Activated T-cell treated with anti-CD3 and anti-CD28 coated beads for 24 hours (primary cell): ENCODE data around the gene MEGF11.
"Not testable (repeated sequence)": the region's sequence is repeated elsewhere in the genome, so short reads cannot be mapped to it uniquely, and the experiment has no call there.

Experiments
- DNase-seq: peaks from one replicate; pipeline ENCODE4 v3.0.0-alpha.2; 2020; ENCODE audit warnings: low read depth

MEGF11 gene

GRCh38 chr15:66027268-66027805 is 226.2 kb downstream of the MEGF11 start:
- DNase-seq: no peak

GRCh38 chr15:66025972-66026371 is 227.6 kb downstream of the MEGF11 start:
- DNase-seq: no peak

DNA sequence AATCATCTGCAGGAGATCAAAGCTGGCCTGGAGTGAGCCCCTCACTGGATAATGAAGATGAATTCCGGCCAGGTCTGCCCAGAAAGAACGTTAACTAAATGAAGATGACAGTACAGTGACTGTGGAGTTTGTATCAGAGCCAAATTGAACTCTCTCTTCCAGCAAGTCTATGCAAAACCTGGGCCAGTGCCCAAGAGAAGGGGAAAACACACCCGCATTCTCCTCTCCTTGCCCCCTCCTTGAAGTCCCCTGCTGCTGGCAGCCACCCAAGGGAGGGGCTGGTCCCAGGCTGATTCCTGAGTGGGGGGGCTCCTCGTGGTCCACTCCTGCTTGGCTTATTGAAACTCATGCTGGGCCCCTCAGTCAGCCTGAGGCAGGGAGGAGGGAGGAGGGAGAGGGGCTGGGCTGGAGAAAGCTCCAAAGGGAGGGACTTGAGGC is 228.5 kb downstream of the MEGF11 start:
- no peak for DNase-seq

GRCh38 chr15:66024116-66024515 is 229.4 kb downstream of the MEGF11 start:
- DNase-seq: no peak

GRCh38 chr15:66023311-66023972 is 230.1 kb downstream of the MEGF11 start:
- no peak for DNase-seq

- DNase-seq: no peak
Observed at GRCh38 chr15:66022163-66022525, 231.4 kb downstream of the MEGF11 start.

GRCh38 chr15:66021496-66022162 is 231.9 kb downstream of the MEGF11 start:
- DNase-seq: no peak

DNA sequence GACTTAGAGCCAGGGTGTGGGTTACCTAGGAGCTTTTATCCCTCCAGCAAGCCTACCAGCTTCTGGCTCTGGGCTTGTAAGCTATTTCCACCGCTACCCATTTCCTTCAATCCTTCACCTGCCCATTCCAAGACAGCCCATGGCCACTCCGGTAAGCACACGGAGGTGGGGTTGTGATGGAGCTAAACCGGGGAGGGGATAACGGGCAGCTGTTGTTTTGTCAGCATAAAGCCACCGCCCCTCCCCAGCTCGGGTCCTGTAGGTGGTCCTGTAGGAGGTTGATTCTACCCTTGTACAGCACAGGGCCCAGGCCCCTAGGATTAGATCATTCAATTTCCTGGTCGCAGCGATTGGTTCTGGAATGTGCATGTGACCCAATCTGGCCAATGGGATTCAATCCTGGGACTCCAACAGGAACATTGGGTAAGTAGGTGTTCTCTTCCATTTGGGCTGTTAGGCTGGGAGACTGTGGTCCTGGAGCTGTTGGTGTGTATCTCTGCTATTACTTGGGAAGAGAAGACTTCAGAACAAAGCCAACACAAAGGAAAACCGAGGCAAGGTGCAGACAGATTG is 233.6 kb downstream of the MEGF11 start:
- DNase-seq: no peak

DNA sequence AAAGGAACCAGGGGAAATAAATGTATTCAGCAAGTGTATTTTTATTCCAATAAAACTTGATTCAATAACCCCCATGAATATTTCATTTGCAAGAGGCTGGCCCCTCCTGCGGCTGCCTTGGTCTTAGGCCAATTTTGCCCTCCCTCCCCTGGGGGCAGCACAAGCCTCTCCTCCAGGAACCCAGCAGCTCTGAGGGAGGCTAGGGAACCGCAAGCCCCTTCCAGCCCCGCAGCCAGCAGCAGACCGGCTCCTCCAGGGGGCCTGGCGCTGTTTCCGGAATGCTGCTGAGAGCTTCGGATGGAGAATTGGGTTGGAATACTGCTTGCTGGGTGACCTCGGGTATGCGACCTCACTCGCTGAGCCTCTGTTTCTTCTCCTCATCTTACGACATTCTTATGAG is 234.2 kb downstream of the MEGF11 start:
- DNase-seq: no peak

DNA sequence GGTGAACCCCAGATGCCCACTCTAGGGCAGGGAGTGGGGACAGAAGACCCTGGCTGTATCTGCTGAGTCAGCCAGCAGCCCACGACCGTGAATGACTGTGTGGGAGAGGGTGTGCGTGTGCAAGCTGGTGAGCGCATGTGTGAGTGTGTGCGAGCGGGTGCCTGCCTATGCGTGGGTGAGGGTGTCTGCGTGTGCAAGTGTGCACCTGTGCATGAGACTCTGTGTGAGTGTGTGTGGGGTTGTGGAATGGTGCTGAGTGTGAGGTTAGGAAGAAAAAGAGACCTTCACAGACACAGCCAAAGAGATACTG is 235.1 kb downstream of the MEGF11 start:
- DNase-seq: no peak

- DNase-seq: no peak
Observed at GRCh38 chr15:66017792-66018487, 235.6 kb downstream of the MEGF11 start.

DNA sequence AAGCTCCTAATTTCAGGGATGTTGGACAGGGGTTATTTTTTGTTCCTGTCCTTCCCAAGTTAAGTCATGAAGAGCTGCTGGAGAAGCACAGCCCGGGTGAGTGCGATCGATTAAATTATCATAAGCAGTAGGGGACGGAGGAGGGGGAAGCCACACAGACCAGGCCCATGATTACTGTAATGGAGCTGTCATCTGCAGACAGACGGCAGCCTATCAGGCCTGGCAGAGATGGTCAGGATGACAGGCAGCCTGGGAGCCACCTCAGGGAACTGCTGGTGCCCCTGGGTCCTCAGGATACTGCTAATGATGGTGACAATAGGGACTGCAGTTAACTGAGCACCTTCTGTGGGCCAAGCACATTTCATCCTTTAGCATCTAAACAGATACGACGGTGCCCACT is 236.6 kb downstream of the MEGF11 start:
- DNase-seq: no peak

GRCh38 chr15:66016199-66016598 is 237.4 kb downstream of the MEGF11 start:
- DNase-seq: no peak

GRCh38 chr15:66014635-66015182 is 238.8 kb downstream of the MEGF11 start:
- DNase-seq: no peak

GRCh38 chr15:66014022-66014421 is 239.5 kb downstream of the MEGF11 start:
- DNase-seq: no peak

DNA sequence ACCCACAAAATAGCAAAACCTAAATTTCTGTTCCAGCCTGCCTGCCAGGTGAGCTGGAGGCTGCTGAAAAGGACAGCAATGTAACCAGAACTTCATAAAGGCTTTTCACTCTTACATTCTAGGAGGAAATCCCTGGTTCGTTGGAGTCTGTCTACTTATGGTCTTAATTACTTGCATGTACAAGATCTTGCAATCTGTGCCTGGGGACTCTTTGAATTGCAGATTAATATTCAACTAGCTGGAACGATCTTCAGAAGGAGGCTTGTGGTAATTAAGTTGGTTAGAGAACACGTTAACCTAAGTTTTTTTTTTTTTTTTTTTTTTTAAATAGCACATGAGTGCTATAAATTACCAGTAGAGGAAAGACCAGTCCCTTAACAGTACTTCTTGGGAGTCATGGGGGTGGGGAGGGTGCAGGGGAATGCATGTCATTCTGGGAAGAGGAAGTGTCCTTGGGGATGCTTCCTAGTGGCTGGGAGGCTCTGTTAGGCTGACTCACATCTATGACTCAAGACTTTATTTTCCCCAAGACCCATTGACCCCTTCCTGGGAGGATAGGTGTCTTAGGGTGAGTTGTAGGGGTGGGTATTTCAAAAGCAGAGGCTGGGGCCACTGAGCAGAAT is 244.5 kb downstream of the MEGF11 start:
- no peak for DNase-seq

GRCh38 chr15:66007663-66008262 is 245.8 kb downstream of the MEGF11 start:
- no peak for DNase-seq

GRCh38 chr15:66006986-66007385 is 246.6 kb downstream of the MEGF11 start:
- no peak for DNase-seq

- DNase-seq: no peak
Observed at GRCh38 chr15:66004618-66005262, 248.8 kb downstream of the MEGF11 start.

DNA sequence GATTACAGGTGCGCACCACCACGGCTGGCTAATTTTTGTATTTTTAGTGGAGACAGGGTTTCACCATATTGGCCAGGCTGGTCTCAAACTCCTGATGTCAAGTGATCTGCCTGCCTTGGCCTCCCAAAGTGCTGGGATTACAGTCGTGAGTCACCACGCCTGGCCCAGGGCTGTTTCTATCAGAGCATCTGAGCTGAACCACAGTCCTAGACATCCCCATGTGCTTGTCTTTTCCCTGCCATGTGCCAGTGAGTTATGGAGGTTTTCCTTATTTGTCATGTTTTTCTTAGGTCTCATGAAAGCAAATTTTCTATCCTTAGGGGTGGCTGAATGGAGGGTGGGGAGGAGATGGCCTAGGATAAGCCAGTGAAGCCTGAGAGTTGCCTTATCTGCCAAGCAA is 250.4 kb downstream of the MEGF11 start:
- DNase-seq: not testable (repeated sequence)
